HG03159 (cell line): ENCODE data around the gene GATA3.
A peak's percentile ranks its signal among the peaks of the same experiment; 100 is the strongest.

Experiments used
- ATAC-seq: cut with Tn5 transposase; IDR thresholded peaks from one replicate; pipeline ENCODE4 v1.9.1; 2021; ENCODE audit warnings: mild to moderate bottlenecking, moderate library complexity; ENCODE audit not compliant: unreplicated experiment

GATA3 gene

DNA sequence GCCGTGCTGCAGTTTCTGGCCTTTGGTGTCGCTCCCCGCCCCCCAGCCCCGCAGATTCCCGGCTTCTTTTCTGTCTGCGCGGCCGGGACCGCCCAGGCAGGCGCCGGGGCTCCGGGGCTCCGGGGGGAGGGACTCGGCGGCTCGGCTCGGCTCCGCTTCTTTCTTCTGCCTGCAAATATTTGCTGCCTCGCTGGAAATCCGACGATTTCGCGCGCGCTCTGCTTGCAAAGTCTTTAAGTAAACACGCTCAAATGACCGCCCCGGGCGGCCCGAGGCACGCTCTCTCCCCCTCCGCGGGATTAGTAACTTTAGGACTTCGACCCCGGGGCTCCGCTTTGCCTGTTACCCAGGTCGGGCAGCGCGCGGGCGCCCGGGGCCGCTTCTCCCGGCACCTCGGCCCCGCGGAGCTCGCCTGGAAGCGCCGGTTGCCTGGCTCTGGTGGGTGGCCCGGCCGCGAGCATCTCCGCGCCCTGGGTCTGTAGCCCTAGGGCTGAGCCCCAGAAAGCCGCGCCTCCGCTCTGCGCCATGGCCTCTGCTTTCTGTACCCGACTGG lies 3.9 kb upstream of the GATA3 start:
- no peak for ATAC-seq

DNA sequence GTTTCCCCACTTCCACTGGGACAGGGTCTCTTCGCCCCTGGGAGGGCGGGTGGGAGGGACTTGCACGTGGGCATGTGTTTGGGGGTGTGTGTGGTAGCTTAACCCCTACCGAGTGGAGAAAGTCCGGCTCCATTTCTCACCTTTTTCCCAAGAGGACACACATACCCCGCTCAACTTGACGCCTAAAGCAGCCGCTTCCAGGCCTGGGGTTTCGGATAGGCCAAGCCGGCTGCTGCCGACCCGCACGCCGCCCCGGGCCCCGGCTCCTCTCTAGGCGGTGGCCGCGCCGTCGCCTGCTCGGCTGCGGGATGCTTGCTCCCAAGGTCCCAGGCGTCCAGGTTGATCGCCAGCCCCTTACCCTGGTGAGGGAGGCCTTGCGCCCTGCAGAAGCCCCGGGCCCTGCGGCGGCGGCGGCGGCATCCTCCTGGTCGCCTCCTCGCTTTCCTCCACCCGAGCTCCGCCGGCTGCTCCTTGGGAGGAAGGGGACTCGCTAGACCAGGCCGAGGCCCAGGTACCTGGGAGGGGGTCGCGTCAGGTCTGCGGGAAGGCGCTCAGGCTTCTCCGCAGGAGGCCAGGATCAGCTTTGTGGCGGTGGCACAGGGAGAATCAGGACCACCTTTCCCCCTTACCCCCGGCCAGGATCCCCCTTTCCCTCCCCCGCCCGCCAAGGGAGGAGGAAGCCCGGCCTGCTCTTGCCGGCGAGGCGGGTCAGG lies 3.2 kb upstream of the GATA3 start:
- no peak for ATAC-seq

DNA sequence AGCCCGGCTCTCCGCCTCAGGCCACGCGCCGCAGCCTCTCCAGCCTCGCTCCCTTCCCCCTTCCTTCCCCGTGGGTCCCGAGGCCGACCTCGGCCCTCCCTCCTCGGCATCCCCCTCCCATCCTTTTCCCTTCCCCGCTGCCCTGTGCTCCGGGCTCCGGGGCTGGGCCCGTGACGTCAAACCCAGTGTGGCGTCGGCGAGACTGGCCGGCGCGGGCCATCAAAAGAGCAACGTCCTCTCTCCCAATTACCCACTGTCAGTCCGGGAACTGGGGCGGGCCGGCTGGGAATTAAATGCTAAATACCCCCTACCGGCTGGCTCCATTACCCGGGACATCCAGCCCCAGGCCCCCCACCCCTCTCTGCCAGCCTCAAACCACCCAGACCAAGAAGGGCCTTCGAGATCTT lies 2.6 kb upstream of the GATA3 start:
- ATAC-seq = no peak

DNA sequence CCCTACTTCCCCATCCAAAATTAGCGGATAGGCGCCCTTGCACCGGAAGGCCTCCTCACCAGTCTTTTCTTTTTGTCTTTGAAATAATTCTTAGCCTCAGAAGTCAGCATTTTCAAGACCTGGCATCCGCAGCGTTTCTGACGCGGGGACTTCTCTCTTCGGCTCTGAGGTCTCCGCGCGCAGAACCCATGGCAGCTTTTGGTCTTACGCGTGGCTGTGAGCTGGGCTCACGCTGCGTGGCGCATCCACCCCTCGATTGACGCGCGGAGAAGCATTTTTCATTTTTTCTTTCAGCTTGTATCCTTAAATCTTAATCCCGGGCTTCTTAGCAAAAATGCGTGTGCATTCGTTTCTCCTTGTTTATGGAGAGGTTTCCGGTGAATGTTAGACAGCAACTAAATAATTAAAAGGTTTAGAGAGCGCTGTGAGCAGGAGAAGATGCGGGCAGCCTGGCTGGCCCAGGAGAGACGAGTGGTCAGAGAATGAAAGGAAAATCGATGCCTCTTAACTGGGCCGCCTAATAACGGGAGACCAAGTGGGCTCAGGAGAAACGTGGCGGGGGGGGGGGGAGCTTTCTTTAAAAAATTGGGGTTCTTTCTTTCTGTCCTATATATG lies 2.0 kb upstream of the GATA3 start:
- no peak for ATAC-seq

DNA sequence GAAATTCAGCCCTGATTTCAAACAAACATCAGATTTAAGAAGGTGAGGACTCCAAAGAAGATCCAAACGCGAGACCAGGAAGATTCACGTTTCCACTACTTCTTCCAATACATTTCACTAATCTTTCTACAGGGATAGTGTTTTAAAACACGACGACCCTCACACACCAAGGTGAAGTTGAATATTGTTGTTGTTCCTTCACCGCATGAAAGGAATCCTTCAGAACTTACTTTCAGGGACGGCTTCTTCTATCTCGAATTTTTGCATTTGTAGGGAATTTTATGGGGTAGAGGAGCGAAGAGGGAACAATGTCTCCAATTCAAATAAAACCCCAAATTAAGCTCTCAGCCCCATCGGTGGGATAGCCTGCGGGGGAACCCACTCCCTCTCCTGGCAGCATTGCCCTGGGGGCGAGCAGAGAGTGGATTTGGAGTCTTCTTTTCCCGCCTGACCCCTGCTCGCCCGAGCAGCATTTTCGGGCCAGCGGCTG lies 1.5 kb upstream of the GATA3 start:
- no peak for ATAC-seq

DNA sequence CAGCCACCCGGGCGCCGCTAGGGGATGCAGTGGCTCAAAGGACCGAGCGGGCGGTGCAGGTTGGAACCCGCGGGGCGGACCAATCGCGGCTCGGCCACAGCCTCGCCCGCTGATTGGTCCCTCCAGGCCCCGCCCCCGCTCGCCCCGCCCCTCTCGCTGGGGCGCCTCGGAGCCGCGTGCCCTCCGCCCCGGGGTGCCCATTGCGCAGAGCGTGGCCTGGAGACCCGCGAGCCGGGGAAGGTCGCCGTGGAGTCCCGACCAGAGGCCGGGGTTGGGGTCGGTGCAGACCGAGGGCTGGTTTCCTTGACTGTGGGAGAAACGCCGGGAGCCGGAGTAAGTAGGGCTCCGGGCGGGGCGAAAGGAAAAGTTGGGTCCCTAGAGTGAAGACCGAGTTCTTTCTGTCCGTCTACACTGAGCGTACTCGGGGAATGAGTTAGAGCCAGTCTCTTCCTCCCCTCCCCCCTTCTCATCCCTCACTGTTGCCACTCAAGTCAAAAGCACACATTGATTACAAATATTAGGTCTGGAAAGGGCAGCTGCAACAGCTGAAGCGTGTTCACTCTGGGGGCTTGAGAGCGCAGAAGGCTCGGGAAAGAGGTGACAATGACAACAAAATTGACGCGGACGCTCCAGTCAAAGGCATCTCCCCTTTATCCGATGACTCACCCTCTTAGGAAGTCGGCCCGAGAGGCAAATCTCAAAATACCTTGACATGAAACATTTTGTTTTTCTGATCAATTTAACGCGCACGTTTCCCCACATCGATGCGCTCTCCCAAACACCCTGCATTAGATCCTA lies 843 bp upstream of the GATA3 start:
- peak; percentile 55 for ATAC-seq

DNA sequence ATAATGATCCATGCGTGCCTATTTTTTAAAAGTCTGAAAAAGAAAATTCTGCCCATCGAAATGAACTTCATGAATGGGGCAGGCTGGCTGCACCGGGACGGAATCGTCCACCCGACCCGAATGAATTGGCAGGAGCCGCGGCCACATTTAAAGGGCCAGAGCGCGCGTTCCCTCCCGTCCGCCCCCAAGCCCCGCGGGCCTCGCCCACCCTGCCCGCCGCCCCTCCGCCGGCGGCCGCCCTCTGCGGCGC lies 319 bp upstream of the GATA3 start:
- ATAC-seq = peak; percentile 11

DNA sequence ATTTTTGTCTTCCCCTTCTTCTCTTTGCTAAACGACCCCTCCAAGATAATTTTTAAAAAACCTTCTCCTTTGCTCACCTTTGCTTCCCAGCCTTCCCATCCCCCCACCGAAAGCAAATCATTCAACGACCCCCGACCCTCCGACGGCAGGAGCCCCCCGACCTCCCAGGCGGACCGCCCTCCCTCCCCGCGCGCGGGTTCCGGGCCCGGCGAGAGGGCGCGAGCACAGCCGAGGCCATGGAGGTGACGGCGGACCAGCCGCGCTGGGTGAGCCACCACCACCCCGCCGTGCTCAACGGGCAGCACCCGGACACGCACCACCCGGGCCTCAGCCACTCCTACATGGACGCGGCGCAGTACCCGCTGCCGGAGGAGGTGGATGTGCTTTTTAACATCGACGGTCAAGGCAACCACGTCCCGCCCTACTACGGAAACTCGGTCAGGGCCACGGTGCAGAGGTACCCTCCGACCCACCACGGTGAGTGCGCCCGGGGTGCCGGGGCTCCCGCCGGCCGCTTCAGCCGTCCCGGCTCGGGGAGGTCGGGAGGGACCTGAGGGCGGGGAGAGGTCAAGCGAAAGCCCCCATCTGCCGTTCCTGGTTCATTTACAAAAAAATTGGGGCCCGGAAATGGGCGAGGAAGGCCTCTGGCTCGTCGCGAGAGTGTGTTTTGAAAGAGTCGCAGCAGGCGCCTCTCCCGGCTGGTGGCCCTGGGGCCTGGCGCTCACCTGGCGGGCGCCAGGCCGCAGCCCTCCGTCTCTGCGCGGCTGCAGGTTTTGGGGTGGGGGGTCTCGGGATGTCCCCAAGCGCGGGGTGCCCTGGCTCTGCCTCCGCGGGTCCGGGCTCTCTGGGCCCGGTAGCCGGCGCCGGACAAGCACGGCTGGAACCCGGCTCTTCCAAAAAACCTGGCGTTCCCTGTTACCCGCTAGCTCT lies 1.2 kb downstream of the GATA3 start:
- ATAC-seq = no peak

DNA sequence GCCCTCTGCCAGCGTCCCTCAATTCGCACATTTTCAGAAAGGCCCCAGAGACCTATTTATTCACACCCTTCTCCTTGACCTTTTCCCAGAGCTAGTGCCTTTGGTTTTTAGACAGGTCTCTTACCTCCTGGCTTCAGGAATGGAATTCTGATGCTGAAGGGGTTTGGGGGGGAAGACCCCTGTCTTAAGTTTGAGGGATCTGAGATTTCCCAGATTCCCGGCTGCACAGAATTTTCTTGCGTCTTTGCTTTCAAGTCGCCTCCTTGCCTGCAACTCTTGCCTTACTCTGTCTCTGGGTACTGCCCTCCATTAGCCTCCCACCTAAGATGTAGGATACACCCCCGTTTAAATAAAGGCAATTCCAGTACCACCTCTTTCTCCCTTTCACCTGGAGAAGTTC lies 1.9 kb downstream of the GATA3 start:
- no peak for ATAC-seq

DNA sequence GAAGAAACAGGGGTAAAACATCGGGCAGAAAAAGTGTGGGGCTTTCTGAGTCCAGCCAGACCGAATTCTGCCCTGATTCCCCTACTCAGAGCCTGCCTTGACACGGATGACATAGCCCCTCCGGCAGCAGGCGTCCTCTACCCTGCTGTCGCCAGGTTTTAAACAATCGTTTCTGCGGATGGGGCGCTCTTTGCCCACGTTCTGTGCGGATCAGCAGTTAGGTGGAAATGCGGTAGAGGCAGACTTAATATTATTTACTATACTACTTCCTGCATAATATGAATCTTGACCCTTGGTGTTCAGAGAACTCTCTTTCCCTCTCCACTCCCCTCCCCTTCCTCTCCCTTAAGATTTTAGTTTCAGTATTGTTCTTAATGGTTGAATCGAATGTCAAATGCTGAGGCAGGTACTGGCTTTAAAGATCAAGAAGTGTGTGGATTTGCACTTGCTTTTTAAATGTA lies 2.4 kb downstream of the GATA3 start:
- ATAC-seq = peak; percentile 35

DNA sequence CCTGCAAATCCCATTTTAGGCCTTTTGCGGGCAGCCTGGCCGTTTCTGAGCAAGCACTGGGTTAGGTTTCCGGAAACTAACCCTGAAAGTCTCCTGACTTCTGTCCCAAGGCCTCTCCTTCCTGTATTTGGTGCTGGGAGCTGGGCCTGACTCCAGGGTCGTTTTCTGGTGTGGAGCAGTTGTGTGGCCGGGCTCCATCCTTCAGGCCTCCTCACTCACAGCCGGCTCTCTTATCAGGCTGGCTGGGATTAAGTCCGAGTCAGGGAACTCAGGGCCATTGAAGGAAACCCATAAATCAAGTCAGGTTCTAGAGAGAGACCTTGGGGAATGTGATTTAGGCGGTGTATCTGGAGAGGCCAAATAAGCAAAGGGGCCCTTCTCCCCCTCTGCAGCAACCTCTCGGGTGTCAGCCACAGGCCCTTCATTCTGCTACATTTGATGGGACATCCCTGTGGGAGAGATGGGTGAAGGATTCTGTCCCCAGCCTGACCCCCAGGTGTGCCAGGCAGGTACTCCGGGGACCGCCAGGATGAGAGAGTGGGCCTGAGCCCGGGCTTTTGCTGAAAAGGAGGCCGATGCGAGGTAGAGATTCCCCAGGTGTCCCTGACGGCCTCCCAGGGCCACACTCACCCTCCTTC lies 3.3 kb downstream of the GATA3 start:
- no peak for ATAC-seq

DNA sequence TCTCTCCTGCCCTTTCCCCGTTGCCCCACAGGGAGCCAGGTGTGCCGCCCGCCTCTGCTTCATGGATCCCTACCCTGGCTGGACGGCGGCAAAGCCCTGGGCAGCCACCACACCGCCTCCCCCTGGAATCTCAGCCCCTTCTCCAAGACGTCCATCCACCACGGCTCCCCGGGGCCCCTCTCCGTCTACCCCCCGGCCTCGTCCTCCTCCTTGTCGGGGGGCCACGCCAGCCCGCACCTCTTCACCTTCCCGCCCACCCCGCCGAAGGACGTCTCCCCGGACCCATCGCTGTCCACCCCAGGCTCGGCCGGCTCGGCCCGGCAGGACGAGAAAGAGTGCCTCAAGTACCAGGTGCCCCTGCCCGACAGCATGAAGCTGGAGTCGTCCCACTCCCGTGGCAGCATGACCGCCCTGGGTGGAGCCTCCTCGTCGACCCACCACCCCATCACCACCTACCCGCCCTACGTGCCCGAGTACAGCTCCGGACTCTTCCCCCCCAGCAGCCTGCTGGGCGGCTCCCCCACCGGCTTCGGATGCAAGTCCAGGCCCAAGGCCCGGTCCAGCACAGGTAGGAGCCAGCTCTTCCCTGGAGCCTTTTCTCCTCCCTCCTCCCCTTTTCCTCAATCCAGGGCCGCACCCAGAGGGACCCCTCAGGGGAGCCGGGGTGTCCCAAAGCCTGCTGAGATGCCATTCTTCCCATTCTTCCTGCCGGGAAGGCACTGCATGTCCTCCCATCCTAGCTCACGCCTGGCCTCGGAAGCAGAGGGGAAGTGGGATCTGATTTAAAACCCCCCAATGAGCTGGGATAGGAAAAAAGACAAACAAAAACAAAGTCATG lies 4.0 kb downstream of the GATA3 start:
- no peak for ATAC-seq

DNA sequence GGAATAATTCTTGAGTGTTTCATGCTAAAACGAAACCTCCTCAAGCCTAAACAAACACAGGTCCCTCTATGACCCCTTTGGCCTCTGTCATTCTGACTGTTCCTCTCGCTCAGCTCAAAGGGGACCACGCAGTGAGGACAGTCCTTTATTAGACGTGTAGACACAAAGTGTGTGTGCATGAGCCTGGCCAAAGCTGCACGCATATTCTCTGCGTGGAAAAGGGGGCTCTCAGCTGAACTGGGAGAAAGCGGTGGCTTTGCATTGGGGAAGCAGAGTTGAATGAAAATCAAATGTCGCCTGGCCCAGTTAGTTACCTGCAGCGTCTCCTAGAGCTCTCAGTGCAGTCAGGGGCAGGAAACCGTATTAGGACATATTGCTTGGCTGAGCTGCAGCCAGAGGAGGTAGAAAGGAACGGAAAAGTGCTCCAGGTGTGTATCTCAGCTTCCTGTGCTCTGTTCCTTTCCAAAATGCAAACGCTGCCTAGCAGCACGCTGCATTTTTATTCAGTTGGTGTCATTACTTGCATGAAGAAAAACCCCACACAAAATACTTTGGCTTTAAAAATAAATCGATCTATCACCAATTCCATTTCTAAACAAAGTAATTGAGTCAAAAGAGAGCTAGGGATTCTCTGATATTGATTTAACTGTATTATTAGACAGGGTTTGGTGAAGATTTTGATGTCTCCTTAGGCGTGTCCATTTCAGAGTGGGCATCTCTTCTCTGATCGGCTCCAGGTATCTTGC lies 4.9 kb downstream of the GATA3 start:
- ATAC-seq = no peak

DNA sequence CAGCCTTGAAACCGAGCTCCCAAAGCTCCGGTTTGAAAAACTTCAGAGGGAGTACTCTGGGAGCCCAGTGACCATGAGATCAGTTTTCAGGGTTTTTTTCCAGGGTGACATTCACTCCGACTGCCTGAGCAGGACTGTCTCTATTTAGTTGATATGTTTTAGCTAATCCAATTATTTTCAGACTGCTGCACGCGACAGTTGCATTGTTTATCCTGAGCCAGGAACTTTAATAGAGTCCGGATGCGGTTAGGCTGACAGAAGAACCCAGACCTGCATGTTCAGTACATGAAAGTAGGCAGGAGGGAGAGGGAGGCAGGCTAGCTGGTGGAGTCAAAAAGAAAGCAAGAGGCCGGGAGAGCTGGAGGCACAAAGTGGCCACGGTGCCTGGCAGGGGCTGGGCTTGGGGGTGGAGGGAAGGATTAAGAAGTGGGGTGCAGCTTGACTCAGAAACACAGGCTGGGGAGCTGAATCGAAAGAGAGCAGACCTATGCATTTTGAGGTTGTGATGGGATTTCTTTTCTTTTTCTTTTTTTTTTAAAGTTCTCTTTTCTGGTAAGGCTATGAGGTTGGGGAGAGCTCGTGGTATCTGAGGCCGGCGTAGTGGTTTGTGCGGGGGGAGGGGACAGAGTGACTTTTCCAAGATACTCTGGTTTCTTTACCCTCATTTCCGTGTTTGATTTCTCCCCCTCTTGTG lies 5.7 kb downstream of the GATA3 start:
- ATAC-seq = peak; percentile 27

DNA sequence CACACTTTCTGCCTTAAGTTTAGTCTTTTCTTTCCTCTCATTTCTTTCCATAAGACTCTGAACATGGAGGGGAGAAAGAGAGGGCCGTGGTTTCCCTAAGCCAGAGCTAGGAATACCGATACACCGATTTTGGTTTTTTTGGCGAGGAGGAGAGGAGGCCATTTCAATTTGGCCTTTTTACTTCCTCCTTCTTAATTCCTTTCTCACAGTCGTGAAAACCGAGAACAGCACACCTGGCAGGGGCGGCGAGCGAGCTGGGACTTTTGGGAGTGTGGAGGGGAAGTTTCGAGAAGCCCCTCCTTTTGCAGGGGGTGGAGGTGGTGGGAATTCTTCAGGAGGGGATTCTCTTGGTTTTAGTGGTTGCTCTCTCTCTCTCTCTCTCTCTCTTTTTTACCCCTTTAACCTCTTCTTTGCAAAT lies 6.2 kb downstream of the GATA3 start:
- no peak for ATAC-seq

DNA sequence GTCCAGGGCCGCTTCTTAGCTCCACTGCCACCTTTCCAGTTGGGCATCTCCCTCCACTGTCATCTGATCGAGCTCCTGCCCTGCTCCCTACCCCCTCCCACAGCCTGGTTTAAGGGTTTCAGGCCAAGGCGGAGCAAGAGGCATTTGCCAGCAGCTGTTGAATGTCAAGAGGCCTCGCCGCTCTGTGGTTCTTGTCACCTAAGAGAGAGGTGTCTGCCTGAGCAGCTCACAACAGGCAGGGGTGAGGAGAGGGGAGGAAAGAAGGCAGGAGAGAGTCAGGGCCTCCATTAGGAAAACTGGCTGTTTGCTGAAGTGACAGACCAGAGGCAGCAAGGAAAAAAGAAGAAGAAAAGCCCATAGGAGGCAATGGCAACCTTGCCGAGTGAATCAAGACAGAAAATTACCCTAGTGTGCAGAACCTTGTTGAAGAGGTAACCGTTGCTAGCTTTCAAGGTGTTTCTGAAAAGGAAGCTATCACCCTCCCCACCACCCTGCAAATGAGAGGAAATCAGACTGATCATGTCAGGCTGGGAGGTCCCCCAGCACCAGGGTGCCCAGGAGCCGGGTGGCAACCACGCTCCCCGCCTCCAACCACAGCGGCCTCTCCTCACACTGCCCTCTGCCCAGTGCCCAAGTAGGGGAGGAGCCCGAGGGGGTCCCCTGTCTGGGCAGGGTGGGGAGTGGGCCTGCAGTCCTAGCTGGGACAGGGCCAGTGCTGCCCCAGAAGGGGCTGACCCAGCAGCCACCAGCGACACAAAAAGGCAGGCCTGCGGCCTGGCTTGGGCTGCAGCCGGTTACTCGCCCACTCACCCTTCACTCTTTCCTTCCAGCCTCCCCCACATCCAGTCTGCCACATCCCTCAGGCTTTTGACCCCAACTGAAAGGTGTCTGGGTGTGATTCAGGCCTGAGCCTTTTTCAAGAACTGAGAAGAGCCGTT lies 7.1 kb downstream of the GATA3 start:
- no peak for ATAC-seq
